Measurements from ENCODE around the gene RFLNA. TPM values are rescaled to one million over a fixed set of nuclear protein-coding genes. Genes with fewer than 3 reads are reported as not detected.

The RFLNA gene
- total and polyA plus RNA-seq, 2 of the 13 experiments (the other 11 are each of a cell fraction or from before 2014, with no cell fraction given) = not detected

GRCh38 chr12:124336742-124337520 is 42.0 kb downstream of the RFLNA start:
- intact Hi-C loops (cut with micrococcal nuclease; ENCODE audit: unreplicated experiment) (no loop called here), in situ Hi-C loops (cut with HindIII; ENCODE audit: extremely low pct_ligation_motif_present, low pct_unique_long_range_greater_than_20kb) (no loop called here)
- no peak for DNase-seq (ENCODE audit: low spot score)
- POLR2A ChIA-PET = no interaction called here
- FAIRE-seq = no peak
- Histone ChIP-seq H2AFZ (ENCODE audit: low read length) (no peak overlapping the region), H3K27ac (ENCODE audit: extremely low read length, insufficient read depth, low read length) (no peak overlapping the region), H3K36me3 (replicated peaks in 1 of 2; ENCODE audit: control insufficient read depth in 1 of 2, insufficient read depth in 2 of 2, low read length in 2 of 2) (peaks cover 21 to 40% of the 10 kb centered on the region in 2 experiments; a peak in 4 of 5 replicates), H3K9me3 (ENCODE audit: low read length) (no peaks in the 10 kb centered on the region), H3K4me1 (ENCODE audit: insufficient read depth, low read length) (no peaks in the 10 kb centered on the region), H3K4me2 (ENCODE audit: low read depth, low read length) (no peak overlapping the region), H4K20me1 (ENCODE audit: insufficient read depth, low read length) (0 out of 2 replicates have a peak, but pooled peaks cover 2% of the 10 kb centered on the region), H3K9ac (ENCODE audit: insufficient read depth, low read depth, low read length) (no peak overlapping the region), H3K79me2 (ENCODE audit: insufficient read depth, low read length) (no peaks in the 10 kb centered on the region), H3K27me3 (ENCODE audit: control insufficient read depth in 1 of 2, insufficient read depth in 2 of 2, low read length in 2 of 2) (no peaks in the 10 kb centered on the region), H3K4me3 (replicated peaks in 1 of 3; ENCODE audit: insufficient read depth in 1 of 3, low read depth in 2 of 3, low read length in 3 of 3) (no peak overlapping the region)
- 97% methylated on average over 40 of the region's 40 CpGs for WGBS (ENCODE audit: low lambda C conversion rate)
- BruUV-seq (replicated peaks) = no TSS peak
- CTCF ChIA-PET (ENCODE audit: low intra/inter-chr PET ratio, low total read pairs) = no interaction called here
- no peak for ATAC-seq
- no peak for TF ChIP-seq RFX3 (CRISPR knock-in tag; IDR thresholded peaks at IDR 0.05)
- TF ChIP-seq CSRNP1 (CRISPR knock-in tag; IDR thresholded peaks at IDR 0.05) = no peak
- TF ChIP-seq ZNF430 (CRISPR knock-in tag; IDR thresholded peaks at IDR 0.05) = no peak
- peak; percentile 54 for TF ChIP-seq AGO2 (optimal IDR thresholded peaks at IDR 0.05; ENCODE audit: low read depth, low read length)
- no peak for TF ChIP-seq ZNF770 (CRISPR knock-in tag; IDR thresholded peaks at IDR 0.05)
